ENCODE measurements around the gene TSPAN18.

GRCh38 chr11:44931466-44931865 is 204.7 kb downstream of the TSPAN18 start:
- TF ChIP-seq, protein P1, sequence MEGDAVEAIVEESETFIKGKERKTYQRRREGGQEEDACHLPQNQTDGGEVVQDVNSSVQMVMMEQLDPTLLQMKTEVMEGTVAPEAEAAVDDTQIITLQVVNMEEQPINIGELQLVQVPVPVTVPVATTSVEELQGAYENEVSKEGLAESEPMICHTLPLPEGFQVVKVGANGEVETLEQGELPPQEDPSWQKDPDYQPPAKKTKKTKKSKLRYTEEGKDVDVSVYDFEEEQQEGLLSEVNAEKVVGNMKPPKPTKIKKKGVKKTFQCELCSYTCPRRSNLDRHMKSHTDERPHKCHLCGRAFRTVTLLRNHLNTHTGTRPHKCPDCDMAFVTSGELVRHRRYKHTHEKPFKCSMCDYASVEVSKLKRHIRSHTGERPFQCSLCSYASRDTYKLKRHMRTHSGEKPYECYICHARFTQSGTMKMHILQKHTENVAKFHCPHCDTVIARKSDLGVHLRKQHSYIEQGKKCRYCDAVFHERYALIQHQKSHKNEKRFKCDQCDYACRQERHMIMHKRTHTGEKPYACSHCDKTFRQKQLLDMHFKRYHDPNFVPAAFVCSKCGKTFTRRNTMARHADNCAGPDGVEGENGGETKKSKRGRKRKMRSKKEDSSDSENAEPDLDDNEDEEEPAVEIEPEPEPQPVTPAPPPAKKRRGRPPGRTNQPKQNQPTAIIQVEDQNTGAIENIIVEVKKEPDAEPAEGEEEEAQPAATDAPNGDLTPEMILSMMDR (IDR thresholded peaks at IDR 0.05; ENCODE audit: insufficient read depth, low read depth, low read length) = no peak
- no peak for TF ChIP-seq EZH2 (IDR thresholded peaks at IDR 0.05; ENCODE audit: insufficient read depth, low read length)
